Calu3 (cell line): ENCODE measurements around the gene CD44. TPM values are rescaled to one million over a fixed set of nuclear protein-coding genes. Genes with fewer than 3 reads are reported as not detected.

Experiments
- BruUV-seq: library from RNA; stranded (reverse); fragments of 400-500 nt; replicated peaks from 2 replicates; lab custom pipeline; 2021; lab: Mats Ljungman, UMichigan
- CTCF ChIA-PET: fragments of 300-600 bp; sonication (Branson Sonifier 250); formaldehyde crosslinking; loops from one replicate; lab custom pipeline; 2022; ENCODE audit warnings: antibody characterized with exemption; lab: Charles Lee
- DNase-seq: peaks from one replicate; pipeline ENCODE4 v3.0.0; 2022
- H3K27ac Mint-ChIP-seq: one replicate; pipeline ENCODE4 v1.8.0; 2022; ENCODE audit warnings: mixed read lengths; ENCODE audit not compliant: unreplicated experiment
- H3K27me3 Mint-ChIP-seq: one replicate; pipeline ENCODE4 v1.8.0; 2022; ENCODE audit warnings: mixed read lengths; ENCODE audit not compliant: unreplicated experiment
- H3K36me3 Mint-ChIP-seq: one replicate; pipeline ENCODE4 v1.8.0; 2022; ENCODE audit warnings: mild to moderate bottlenecking, moderate library complexity, mixed read lengths; ENCODE audit not compliant: insufficient read depth, unreplicated experiment
- H3K4me1 Mint-ChIP-seq: one replicate; pipeline ENCODE4 v1.8.0; 2022; ENCODE audit warnings: mild to moderate bottlenecking, low read depth, mixed read lengths; ENCODE audit not compliant: unreplicated experiment
- H3K4me3 Mint-ChIP-seq: one replicate; pipeline ENCODE4 v1.8.0; 2022; ENCODE audit warnings: mild to moderate bottlenecking, low read depth, moderate library complexity, mixed read lengths; ENCODE audit not compliant: unreplicated experiment
- H3K9me3 Mint-ChIP-seq: one replicate; pipeline ENCODE4 v1.8.0; 2022; ENCODE audit warnings: low read depth, mixed read lengths; ENCODE audit not compliant: unreplicated experiment
- intact Hi-C: fragments of 100-400 bp; cut with micrococcal nuclease; formaldehyde crosslinking; loops from one replicate; pipeline ENCODE4 v1.10.0; 2022; ENCODE audit not compliant: unreplicated experiment
- total RNA-seq: library from RNA; stranded (reverse); gene quantifications from 2 replicates; pipeline ENCODE4 v1.2.3, GENCODE V29; 2022
- TF ChIP-seq, protein P1 (sequence below): fragments of 200-600 bp; IDR thresholded peaks from one replicate; pipeline ENCODE4 v1.8.0; 2022; ENCODE audit warnings: antibody characterized with exemption; ENCODE audit not compliant: unreplicated experiment

The CD44 gene
- total RNA-seq, 1 experiment from 2014 or later, result 1,189 TPM

DNA sequence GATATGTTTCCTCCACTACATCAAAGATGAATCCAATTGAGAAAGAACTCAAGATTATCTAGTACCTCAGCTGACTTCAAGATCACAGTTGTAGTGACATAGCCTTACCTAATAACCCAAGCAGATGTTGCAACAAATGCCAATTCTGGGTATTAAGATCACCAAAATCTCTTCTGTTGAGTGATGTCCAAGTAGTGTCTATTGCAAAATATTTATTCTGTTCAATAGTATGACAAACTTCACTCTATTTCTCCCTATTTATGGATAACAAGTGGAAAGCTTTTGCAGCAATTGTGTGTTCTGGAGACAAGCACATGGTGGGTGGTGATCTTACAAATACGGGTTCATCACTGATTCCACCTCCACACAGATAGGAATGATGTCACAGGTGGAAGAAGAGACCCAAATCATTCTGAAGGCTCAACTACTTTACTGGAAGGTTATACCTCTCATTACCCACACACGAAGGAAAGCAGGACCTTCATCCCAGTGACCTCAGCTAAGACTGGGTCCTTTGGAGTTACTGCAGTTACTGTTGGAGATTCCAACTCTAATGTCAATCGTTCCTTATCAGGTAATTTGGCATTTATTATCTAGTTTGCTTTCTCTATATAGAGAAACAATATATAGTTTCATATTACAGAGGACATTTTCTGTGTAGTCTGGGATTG, 72.0 kb downstream of the CD44 start:
- BruUV-seq, result no TSS peak
- no peak overlapping the region for H3K27ac Mint-ChIP-seq
- intact Hi-C loops, result no loop called here
- peaks cover 91% of the 10 kb centered on the region for H3K36me3 Mint-ChIP-seq
- TF ChIP-seq, protein P1, sequence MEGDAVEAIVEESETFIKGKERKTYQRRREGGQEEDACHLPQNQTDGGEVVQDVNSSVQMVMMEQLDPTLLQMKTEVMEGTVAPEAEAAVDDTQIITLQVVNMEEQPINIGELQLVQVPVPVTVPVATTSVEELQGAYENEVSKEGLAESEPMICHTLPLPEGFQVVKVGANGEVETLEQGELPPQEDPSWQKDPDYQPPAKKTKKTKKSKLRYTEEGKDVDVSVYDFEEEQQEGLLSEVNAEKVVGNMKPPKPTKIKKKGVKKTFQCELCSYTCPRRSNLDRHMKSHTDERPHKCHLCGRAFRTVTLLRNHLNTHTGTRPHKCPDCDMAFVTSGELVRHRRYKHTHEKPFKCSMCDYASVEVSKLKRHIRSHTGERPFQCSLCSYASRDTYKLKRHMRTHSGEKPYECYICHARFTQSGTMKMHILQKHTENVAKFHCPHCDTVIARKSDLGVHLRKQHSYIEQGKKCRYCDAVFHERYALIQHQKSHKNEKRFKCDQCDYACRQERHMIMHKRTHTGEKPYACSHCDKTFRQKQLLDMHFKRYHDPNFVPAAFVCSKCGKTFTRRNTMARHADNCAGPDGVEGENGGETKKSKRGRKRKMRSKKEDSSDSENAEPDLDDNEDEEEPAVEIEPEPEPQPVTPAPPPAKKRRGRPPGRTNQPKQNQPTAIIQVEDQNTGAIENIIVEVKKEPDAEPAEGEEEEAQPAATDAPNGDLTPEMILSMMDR, result no peak
- H3K4me3 Mint-ChIP-seq, result no peak overlapping the region
- DNase-seq, result no peak
- CTCF ChIA-PET, result no interaction called here
- no peaks in the 10 kb centered on the region for H3K9me3 Mint-ChIP-seq
- H3K27me3 Mint-ChIP-seq, result no peaks in the 10 kb centered on the region
- peaks cover 16% of the 10 kb centered on the region for H3K4me1 Mint-ChIP-seq

GRCh38 chr11:35211952-35212351, 73.0 kb downstream of the CD44 start:
- no peak overlapping the region for H3K27ac Mint-ChIP-seq
- TF ChIP-seq, protein P1, result no peak
- no peaks in the 10 kb centered on the region for H3K27me3 Mint-ChIP-seq
- H3K4me3 Mint-ChIP-seq, result no peak overlapping the region
- peaks cover 16% of the 10 kb centered on the region for H3K4me1 Mint-ChIP-seq
- H3K9me3 Mint-ChIP-seq, result no peaks in the 10 kb centered on the region
- H3K36me3 Mint-ChIP-seq, result peaks cover 93% of the 10 kb centered on the region
- BruUV-seq, result no TSS peak
- CTCF ChIA-PET, result no interaction called here
- intact Hi-C loops, result no loop called here
- DNase-seq, result no peak

DNA sequence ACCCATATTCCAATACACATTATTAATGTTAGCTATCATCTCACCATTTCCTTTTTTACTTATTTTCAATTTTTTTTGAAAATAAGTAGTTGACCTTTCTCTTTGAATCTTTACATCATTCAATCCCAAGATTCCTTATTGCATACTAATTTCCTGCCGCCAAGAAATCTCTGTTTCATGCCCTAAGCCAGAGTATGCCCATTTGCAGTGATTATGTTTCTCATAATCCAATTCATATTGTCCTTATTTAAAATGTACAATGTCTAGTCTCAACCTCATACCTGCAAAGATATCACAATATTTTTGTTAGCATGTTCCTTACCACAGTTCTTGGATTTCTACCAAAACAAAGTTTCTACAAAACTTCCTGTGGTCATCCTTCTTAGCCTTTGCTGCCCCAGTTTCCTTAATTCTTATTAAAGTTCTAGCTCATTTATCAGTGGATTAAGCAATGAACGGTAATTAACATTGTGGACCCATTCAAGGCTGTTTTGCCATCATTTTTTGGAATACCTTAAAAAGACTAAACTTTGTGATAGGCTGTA, 75.3 kb downstream of the CD44 start:
- H3K9me3 Mint-ChIP-seq, result no peaks in the 10 kb centered on the region

DNA sequence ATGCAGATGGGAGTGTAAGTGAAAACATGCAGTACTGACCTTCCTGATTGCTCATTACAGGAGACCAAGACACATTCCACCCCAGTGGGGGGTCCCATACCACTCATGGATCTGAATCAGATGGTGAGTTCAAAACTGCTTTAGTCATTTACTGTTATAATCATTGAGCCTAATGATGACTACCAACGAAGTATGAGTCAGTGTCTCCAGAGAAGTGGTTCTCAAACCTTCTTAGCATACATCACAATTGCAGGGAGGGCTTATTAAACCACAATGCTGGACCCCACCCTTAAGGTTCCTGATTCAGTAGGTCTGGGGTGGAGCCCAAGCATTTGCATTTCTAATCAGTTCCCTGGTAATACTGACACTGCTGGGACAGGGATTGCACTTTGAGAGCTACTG, 75.8 kb downstream of the CD44 start:
- peaks cover 16% of the 10 kb centered on the region for H3K4me1 Mint-ChIP-seq
- CTCF ChIA-PET, result no interaction called here

More for the DNA sequence above, 75.3 kb downstream of the CD44 start:
- DNase-seq, result no peak
- TF ChIP-seq, protein P1, result no peak
- H3K36me3 Mint-ChIP-seq, result peaks cover 92% of the 10 kb centered on the region
- H3K27me3 Mint-ChIP-seq, result no peaks in the 10 kb centered on the region
- intact Hi-C loops, result no loop called here
- H3K4me1 Mint-ChIP-seq, result peaks cover 16% of the 10 kb centered on the region
- no TSS peak for BruUV-seq
- H3K4me3 Mint-ChIP-seq, result no peak overlapping the region
- CTCF ChIA-PET, result no interaction called here
- H3K27ac Mint-ChIP-seq, result peak overlapping the region; percentile 88

More for the DNA sequence above, 75.8 kb downstream of the CD44 start:
- H3K27me3 Mint-ChIP-seq, result no peaks in the 10 kb centered on the region
- DNase-seq, result peak; percentile 19
- H3K9me3 Mint-ChIP-seq, result no peaks in the 10 kb centered on the region
- peak overlapping the region; percentile 88 for H3K27ac Mint-ChIP-seq
- TF ChIP-seq, protein P1, result no peak
- BruUV-seq, result no TSS peak
- no peak overlapping the region for H3K4me3 Mint-ChIP-seq
- H3K36me3 Mint-ChIP-seq, result peaks cover 92% of the 10 kb centered on the region
- intact Hi-C loops, result no loop called here
